Hepatic stellate cell (primary cell): ENCODE results near the gene PCMT1.
"Not testable (repeated sequence)": the region's sequence is repeated elsewhere in the genome, so short reads cannot be mapped to it uniquely, and the experiment has no call there.

ENCODE experiments used
- DNase-seq: peaks from one replicate; pipeline ENCODE4 v3.0.0; 2011; ENCODE audit warnings: low spot score

Gene PCMT1

GRCh38 chr6:149750136-149750609 lies 632 bp downstream of the PCMT1 start:
- peak; percentile 65 for DNase-seq

GRCh38 chr6:149751239-149751638 lies 1.7 kb downstream of the PCMT1 start:
- no peak for DNase-seq

DNA sequence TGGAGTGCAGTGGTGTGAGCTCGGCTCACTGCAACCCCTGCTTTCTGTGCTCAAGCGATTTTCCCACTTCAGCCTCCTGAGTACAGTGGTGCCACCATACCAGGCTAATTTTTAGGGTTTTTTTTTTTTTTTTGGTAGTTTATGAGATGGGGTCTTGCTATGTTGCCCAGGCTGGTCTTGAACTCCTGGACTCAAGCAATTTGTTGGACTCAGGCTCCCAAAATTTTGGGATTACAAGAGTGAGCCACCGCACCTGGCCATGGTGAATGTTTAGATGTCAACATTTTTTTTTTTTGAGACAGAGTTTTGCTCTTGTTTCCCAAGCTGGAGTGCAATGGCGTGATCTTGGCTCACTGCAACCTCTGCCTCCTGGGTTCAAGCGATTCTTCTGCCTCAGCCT lies 2.4 kb downstream of the PCMT1 start:
- not testable (repeated sequence) for DNase-seq

DNA sequence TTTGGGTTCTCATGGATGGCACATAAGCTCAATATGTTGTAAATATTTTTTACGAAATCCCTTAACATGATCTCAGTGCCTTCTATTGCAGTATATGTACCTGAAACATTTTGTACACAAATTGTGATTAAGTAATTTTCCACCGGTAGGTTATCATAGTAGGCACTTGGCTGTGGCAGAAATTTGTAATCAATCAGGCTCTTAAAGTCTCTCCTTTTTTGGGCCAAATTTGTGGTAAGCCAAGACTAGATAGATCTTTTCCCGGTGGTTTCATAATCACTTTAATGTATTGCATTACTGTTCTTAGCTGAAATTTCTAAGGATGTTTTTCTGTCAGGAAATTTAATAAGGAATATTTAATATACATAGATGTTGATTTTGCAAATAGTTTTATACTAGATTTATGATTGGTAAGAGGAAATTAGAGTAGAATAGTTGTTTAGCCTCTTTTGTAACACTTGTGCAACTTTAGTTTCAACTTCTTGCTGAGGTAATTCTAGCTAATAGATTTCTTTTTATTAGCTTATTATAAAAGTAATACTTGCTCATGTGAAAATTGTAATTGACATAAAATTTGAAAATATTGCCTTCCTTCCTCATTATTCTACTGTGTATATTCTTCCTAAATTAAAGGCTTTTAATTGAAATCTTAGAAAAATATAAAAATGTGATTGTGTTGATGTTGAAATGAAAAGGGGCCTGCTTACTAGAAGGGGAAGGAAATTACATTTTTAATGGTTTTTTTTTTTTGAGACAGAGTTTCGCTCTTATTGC lies 3.2 kb downstream of the PCMT1 start:
- DNase-seq: no peak

- not testable (repeated sequence) for DNase-seq
Observed at GRCh38 chr6:149753374-149753637, 3.8 kb downstream of the PCMT1 start.

GRCh38 chr6:149754548-149754947 lies 5.0 kb downstream of the PCMT1 start:
- DNase-seq: no peak

DNA sequence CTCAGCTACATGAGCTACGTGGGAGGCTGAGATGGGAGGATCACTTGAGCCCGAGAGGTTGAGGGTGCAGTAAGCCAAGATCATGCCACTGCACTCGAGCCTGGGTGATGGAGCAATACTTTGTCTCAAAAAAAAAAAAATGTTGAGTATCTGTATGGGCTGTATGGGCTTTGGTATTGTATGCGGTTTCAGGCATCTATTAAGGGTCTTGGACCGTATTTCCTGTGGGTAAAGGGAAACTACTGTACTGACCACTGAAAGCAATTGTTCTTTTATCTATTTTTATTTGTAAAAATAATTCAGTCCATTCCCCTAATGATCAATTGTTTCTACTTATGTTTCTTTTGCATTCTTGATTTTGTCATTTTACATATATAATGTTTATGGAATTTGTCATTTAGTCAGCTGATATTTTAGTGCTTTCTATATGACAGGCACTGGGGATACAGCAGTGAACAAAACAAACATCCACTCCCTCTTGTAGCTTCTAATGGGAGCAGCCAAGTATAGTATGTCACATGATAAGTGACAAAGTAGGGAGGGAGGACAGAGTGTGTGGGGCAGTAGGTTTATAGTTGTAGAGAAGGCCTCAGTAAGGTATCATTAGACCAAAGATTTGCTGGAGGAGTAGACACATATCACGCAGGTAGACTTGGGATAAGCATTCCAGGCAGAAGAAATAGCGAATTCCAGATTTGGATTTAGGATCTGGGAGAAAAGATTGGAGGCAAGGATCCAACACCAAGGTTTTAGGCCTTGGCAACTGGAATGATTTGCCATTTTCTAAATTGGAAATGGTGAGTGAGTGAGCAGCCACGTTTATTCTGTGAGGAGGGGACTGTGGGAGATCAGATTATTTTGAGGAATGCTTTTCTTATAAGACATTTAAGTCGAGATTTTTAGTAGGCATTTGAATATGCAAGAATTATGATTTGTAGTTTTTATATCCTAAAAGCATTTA lies 6.0 kb downstream of the PCMT1 start:
- no peak for DNase-seq

DNA sequence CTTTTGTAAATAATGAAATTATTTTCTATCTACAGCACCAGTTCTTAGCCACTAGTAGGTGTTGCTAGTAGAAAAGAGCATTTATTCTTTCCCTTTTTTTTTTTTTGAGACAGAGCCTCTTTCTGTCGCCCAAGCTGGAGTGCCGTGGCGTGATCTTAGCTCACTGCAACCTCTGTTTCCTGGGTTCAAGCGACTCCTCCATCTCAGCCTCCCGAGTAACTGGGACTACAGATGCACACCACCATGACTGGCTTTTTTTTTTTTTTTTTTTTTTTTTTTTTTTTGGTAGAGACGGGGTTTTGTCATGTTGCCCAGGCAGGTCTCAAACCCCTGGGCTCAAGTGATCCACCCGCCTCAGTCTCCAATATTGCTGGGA lies 6.7 kb downstream of the PCMT1 start:
- no peak for DNase-seq

DNA sequence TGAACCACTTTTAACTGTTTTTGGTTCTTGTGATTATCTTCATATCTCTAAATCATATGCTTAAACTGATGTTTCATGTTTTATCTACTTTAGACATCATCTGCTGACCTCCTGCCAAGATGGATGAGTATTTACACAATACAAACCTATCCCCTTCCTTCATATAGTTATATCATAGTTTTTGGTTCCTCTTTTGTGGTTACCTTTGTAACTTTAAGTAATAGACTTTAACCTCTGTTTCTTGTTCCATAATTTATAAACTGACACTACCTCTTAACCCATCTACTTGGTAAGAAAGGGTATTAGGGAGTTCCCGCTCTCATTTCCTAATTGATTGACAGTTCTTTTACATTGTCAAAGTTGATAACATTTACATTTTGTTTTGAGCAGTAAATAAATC lies 11.9 kb downstream of the PCMT1 start:
- DNase-seq: no peak

GRCh38 chr6:149763866-149764265 lies 14.3 kb downstream of the PCMT1 start:
- no peak for DNase-seq

DNA sequence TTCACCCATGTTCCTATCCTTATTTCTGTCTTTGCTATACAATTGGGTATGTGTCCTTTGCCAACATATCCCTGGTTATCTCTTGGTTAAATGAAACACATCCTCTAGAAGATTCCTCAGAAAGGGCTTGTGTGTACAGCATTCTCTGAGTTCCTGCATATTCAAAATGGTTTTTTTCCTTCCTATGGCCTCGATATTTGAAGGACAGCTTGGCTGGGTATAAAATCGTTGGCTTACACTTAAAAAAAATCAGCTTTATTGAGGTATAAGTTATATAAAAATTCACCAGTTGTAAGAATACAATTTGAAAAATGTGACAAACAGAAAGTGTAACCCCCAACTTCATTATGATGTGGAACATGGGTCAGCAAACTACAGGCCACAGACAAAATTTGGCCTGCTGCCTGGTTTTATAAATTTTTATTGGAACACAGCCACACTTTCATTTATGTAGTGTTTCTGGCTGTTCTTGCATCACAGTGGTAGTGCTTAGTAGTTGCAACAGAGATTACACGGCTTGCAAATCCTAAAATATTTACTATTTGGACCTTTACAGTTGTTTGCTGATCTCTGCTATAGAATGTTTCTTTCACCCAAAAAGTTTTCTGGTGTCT lies 16.7 kb downstream of the PCMT1 start:
- DNase-seq: peak; percentile 34

GRCh38 chr6:149769676-149770075 lies 20.1 kb downstream of the PCMT1 start:
- no peak for DNase-seq

DNA sequence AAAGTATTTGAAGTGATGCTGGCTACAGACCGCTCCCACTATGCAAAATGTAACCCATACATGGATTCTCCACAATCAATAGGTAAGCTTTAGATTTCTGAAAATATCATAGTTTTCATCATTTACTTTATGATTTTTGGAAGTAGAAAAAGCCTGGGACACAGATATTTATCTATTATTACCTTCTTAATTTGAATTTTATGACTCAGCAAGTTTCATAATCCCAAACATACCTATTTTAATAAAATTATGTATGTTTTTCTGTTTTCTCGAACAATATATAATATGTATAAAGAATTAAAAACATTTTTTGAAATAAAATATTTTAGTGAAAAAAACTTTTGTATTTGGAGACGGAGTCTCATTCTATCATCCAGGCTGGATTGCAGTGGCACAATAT lies 21.6 kb downstream of the PCMT1 start:
- no peak for DNase-seq

GRCh38 chr6:149771925-149772324 lies 22.4 kb downstream of the PCMT1 start:
- DNase-seq: no peak

DNA sequence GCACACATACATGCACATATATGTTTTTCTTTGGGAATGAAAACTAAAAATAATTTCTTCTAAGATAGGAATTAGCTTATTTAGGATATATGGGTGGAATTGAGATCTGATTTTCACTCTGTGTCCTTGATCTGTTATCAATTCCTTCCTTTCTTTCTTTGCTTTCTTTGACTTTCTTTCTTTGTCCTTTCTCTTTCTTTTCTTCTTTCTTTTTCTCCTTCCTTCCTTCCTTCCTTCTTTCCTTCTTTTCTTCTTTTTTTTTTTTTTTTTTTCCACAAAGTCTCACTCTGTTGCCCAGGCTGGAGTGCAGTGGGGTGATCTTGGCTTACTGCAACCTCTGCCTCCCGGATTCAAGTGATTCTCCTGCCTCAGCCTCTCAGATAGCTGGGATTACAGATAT lies 28.1 kb downstream of the PCMT1 start:
- DNase-seq: no peak

GRCh38 chr6:149779644-149779963 lies 30.1 kb downstream of the PCMT1 start:
- DNase-seq: no peak

- DNase-seq: no peak
Observed at GRCh38 chr6:149781715-149782114, 32.2 kb downstream of the PCMT1 start.

- DNase-seq: no peak
Observed at GRCh38 chr6:149782337-149782736, 32.8 kb downstream of the PCMT1 start.

- no peak for DNase-seq
Observed at GRCh38 chr6:149783551-149783950, 34.0 kb downstream of the PCMT1 start.

DNA sequence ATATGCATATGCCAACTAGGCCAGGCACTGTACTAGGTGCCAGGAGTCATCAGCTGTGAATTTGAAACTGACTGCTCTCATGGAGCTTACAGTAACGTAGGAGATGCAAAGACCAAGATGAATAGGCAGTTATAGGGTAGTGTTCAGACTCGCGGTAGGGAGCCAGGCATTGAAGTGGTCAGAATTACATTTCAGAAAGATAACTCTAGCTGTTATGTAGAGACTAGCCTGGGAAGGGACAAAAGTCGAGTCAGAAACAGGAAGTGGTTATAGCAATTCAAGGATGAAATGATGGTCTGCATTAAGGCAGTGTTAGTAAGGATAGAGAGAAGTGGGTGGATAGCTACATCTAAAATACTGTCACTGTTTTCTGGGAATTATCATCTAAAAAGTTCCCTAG lies 56.6 kb downstream of the PCMT1 start:
- DNase-seq: no peak

GRCh38 chr6:149809798-149810197 lies 60.3 kb downstream of the PCMT1 start:
- no peak for DNase-seq

- no peak for DNase-seq
Observed at GRCh38 chr6:149813351-149813750, 63.8 kb downstream of the PCMT1 start.

DNA sequence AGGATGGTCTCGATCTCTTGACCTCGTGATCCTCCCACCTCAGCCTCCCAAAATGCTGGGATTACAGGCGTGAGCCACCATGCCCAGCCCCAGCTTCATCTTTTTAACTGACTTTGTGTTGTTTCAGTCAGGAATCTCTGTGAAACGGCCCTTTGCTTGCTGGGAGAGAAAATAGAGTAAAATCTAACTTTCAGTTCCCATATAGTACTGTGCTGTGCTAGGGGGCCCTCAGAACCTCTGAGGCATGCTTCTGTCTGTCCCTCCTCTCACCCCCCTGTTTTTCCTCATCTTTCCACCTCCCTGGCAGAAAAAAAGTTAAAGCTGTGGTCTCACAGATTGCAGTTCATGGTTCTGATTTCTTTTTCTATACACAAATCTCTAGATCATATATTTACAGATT lies 66.2 kb downstream of the PCMT1 start:
- DNase-seq: no peak
